B cell (primary cell): ENCODE data around the gene DESI2. TPM values are rescaled to one million over a fixed set of nuclear protein-coding genes. Genes with fewer than 3 reads are reported as not detected.

ENCODE experiments used
- ATAC-seq: fragments of 200-7000 bp; cut with Tn5 transposase; one replicate; pipeline ENCODE4 v1.10.0; 2021; ENCODE audit warnings: low read depth, mild to moderate bottlenecking, moderate number of reproducible peaks, moderate library complexity
- CTCF ChIA-PET: fragments of 350-600 bp; sonication (Branson Sonifier 250); formaldehyde crosslinking; loops from one replicate; lab custom pipeline; 2021; ENCODE audit warnings: antibody characterized with exemption, inconsistent platforms; lab: Charles Lee
- POLR2A ChIA-PET: fragments of 350-600 bp; sonication (Branson Sonifier 250); formaldehyde crosslinking; loops from one replicate; lab custom pipeline; 2021; ENCODE audit warnings: antibody characterized with exemption; lab: Charles Lee
- DNase-seq: peaks from one replicate; pipeline ENCODE4 v3.0.0; 2013
- H2AFZ ChIP-seq: 2 replicates; pipeline ENCODE4 v1.6.1; 2012; ENCODE audit warnings: mild to moderate bottlenecking, low read depth, low read length; ENCODE audit not compliant: insufficient read depth, poor library complexity, severe bottlenecking
- H3K27ac ChIP-seq, 2 donors: 1 replicate in 1 of 2; 2 replicates in 1 of 2; pipeline ENCODE4 v1.5.1; 2012 to 2013; ENCODE audit warnings: low read length in 2 of 2, mild to moderate bottlenecking in 2 of 2, moderate library complexity in 1 of 2
- H3K27me3 ChIP-seq, 4 experiments: fragments of 200-600 bp in 1 of 4; sonication (generic) in 1 of 4; replicated peaks in 1 of 4; 1 replicate in 2 of 4; 2 replicates in 2 of 4; pipeline versions ENCODE4 v1.6.1 to v1.7.0; 2013 to 2016; ENCODE audit warnings: low read length in 3 of 4, mild to moderate bottlenecking in 2 of 4, mixed read lengths in 1 of 4, moderate library complexity in 1 of 4; ENCODE audit not compliant: insufficient read depth in 4 of 4, control insufficient read depth in 3 of 4; ENCODE audit errors: control extremely low read depth in 1 of 4
- H3K36me3 ChIP-seq, 2 experiments: replicated peaks in 1 of 2; 1 replicate in 1 of 2; 2 replicates in 1 of 2; pipeline versions ENCODE4 v1.6.1 to v1.7.1; 2013; ENCODE audit warnings: low read length in 1 of 2; ENCODE audit not compliant: insufficient read depth in 2 of 2, control insufficient read depth in 1 of 2; ENCODE audit errors: control extremely low read depth in 1 of 2, extremely low read depth in 1 of 2
- H3K4me1 ChIP-seq, 2 donors: fragments of 200-600 bp in 1 of 2; sonication (generic) in 1 of 2; 1 replicate in 1 of 2; 2 replicates in 1 of 2; pipeline versions ENCODE4 v1.5.1 to v1.6.1; 2013 to 2017; ENCODE audit warnings: low read length in 2 of 2; ENCODE audit not compliant: control insufficient read depth in 2 of 2, insufficient read depth in 2 of 2
- H3K4me2 ChIP-seq: replicated peaks from 2 replicates; pipeline ENCODE3; 2012; ENCODE audit warnings: mild to moderate bottlenecking, low read depth, low read length; ENCODE audit not compliant: poor library complexity, severe bottlenecking
- H3K4me3 ChIP-seq, 5 experiments: fragments of 200-600 bp in 1 of 5; sonication (generic) in 1 of 5; 1 replicate in 3 of 5; 2 replicates in 2 of 5; pipeline versions ENCODE4 v1.5.1 to v1.7.0; 2011 to 2016; ENCODE audit warnings: low read length in 4 of 5, mild to moderate bottlenecking in 4 of 5, low read depth in 2 of 5, control low read depth in 1 of 5, moderate library complexity in 1 of 5; ENCODE audit not compliant: insufficient read depth in 1 of 5; ENCODE audit errors: control extremely low read depth in 1 of 5, extremely low read depth in 1 of 5
- H3K79me2 ChIP-seq: fragments of 200-600 bp; sonication (generic); one replicate; pipeline ENCODE4 v1.6.0; 2016; ENCODE audit warnings: low read length; ENCODE audit not compliant: control insufficient read depth, insufficient read depth
- H3K9ac ChIP-seq: fragments of 200-600 bp; sonication (generic); 2 replicates; pipeline ENCODE4 v1.6.1; 2017; ENCODE audit warnings: mild to moderate bottlenecking, low read length, moderate library complexity
- H3K9me3 ChIP-seq, 3 donors: one replicate each; pipeline versions ENCODE4 v1.6.1 to v1.7.1; 2013; ENCODE audit warnings: low read length in 2 of 3; ENCODE audit not compliant: control insufficient read depth in 2 of 3, insufficient read depth in 1 of 3; ENCODE audit errors: control extremely low read depth in 1 of 3
- H4K20me1 ChIP-seq: 2 replicates; pipeline ENCODE4 v1.6.0; 2012; ENCODE audit warnings: mild to moderate bottlenecking, low read length; ENCODE audit not compliant: insufficient read depth, control insufficient read depth, poor library complexity, severe bottlenecking
- H3K27ac Mint-ChIP-seq: one replicate; pipeline ENCODE4 v1.8.0; 2021; ENCODE audit warnings: mixed read lengths
- H3K27me3 Mint-ChIP-seq: one replicate; pipeline ENCODE4 v1.8.0; 2021; ENCODE audit warnings: mixed read lengths
- H3K4me1 Mint-ChIP-seq: one replicate; pipeline ENCODE4 v1.8.0; 2021; ENCODE audit warnings: mixed read lengths
- H3K4me3 Mint-ChIP-seq: one replicate; pipeline ENCODE4 v1.8.0; 2021; ENCODE audit warnings: mixed read lengths
- H3K9me3 Mint-ChIP-seq: one replicate; pipeline ENCODE4 v1.8.0; 2022; ENCODE audit warnings: mixed read lengths; ENCODE audit not compliant: insufficient read depth
- CTCF ChIP-seq: fragments of 200-600 bp; IDR thresholded peaks from one replicate; pipeline ENCODE4 v1.8.0; 2022; ENCODE audit warnings: antibody characterized with exemption, mild to moderate bottlenecking
- EZH2 ChIP-seq: IDR thresholded peaks from 2 replicates; pipeline ENCODE4 v1.6.1; 2012; ENCODE audit warnings: borderline replicate concordance, low read depth, mild to moderate bottlenecking, moderate library complexity, low read length; ENCODE audit not compliant: insufficient read depth, poor library complexity, severe bottlenecking
- WGBS: methylation state at CpG from one replicate; pipeline ENCODE4 v1.1.5; 2013; ENCODE audit warnings: missing lambda C conversion rate; ENCODE audit not compliant: insufficient coverage; 5-methylcytosine and 5-hydroxymethylcytosine counted together
- intact Hi-C: fragments of 100-400 bp; cut with micrococcal nuclease; formaldehyde crosslinking; loops from one replicate; pipeline ENCODE4 v1.10.0; 2022
- polyA plus RNA-seq: library from polyadenylated mRNA; depleted of rRNA; stranded (reverse); fragments of >200 nt; gene quantifications from 2 replicates; pipeline ENCODE4 v1.2.3, GENCODE V29; 2012
- total RNA-seq, 2 donors: library from RNA; stranded (reverse); fragments of 120-200 nt in 1 of 2; gene quantifications; 1 replicate in 1 of 2; 2 replicates in 1 of 2; pipeline versions ENCODE4 v1.2.3 to v1.2.4, GENCODE V29; 2013 to 2022

Gene DESI2
- total and polyA plus RNA-seq, 2 donors (not counting 1 experiment from before 2014, with no cell fraction given), result 9.3 to 25.2 TPM

DNA sequence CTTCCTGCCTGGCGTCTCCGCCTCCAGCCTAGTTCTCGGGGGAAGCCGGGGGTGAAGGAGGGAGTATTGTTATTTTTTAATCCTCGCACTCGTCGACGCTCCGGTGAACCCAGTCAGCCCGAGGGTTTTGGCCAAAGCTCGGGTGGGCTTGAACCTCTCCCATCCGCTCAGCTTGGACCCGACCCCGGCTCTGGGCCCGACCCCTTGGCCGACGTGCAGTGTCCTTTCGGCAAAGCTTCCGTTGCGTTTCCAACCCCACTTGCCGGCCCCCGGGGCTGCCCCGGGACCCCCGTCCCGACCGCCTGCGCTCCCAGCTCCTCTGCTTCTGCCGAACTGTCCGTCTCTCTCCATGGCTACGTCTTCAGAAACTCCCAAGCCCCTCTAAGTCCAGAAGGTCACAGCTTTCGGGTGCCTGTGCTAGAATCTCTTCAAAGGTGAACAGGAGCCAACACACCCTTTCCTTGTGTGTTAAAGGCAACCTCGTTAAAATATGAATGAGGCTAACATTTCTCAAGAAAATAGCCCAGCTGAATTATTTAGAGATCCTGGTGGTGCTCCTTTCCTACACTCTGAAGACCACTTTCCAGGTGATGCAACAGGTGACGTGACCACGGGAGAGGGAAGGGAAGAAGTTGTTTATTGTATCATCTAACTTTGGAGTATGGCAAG is 647 bp downstream of the DESI2 start:
- peak overlapping the region; percentile 78 for H2AFZ ChIP-seq
- no peak for ATAC-seq
- peaks cover 53% of the 10 kb centered on the region for H3K79me2 ChIP-seq
- peak overlapping the region; percentile 26 to 91 (median 81) for H3K4me3 ChIP-seq
- CTCF ChIA-PET, result interaction anchor here (0.8 to 2.4 kb wide), 5 partner anchors 11 to 181 kb away, joined by 3 to 19 read pairs (median 5); no protein-coding TSS in a partner anchor
- H3K36me3 ChIP-seq, result peaks cover 0 to 13% of the 10 kb centered on the region in 2 experiments
- TF ChIP-seq EZH2 (no peak), CTCF (no peak)
- intact Hi-C loops, result loop anchor here (1.0 to 5.0 kb wide), 7 partner anchors 9 to 806 kb away; no protein-coding TSS in a partner anchor
- H3K4me3 Mint-ChIP-seq, result no peak overlapping the region
- H3K4me1 Mint-ChIP-seq, result peaks cover 25% of the 10 kb centered on the region
- H3K27ac ChIP-seq, result peak overlapping the region; percentile 64 to 88
- 0% methylated on average over 29 of the region's 34 CpGs for WGBS
- no peak overlapping the region for H3K27ac Mint-ChIP-seq
- peaks cover 23 to 24% of the 10 kb centered on the region in 2 donors for H3K4me1 ChIP-seq
- no peaks in the 10 kb centered on the region for H3K27me3 Mint-ChIP-seq
- H3K9me3 ChIP-seq, result no peaks in the 10 kb centered on the region
- H3K27me3 ChIP-seq, result no peaks in the 10 kb centered on the region
- H4K20me1 ChIP-seq, result peaks cover 10% of the 10 kb centered on the region
- peak overlapping the region; percentile 73 for H3K4me2 ChIP-seq
- POLR2A ChIA-PET, result interaction anchor here (0.9 kb wide), 1 partner anchor 12 kb away, joined by 5 read pairs; no protein-coding TSS in a partner anchor
- peak overlapping the region; percentile 91 for H3K9ac ChIP-seq
- no peak for DNase-seq
- no peaks in the 10 kb centered on the region for H3K9me3 Mint-ChIP-seq
